HuH-7.5 (cell line): ENCODE measurements around the gene KCNJ5.

Experiments
- DNase-seq: peaks from one replicate; pipeline ENCODE4 v3.0.0; 2011; ENCODE audit warnings: low spot score

Gene KCNJ5

GRCh38 chr11:128895526-128895925 lies 4.4 kb downstream of the KCNJ5 start:
- DNase-seq = no peak

- DNase-seq = no peak
These were observed 5.2 kb downstream of the KCNJ5 start for GRCh38 chr11:128896356-128896755.

- DNase-seq = no peak
These were observed 6.7 kb downstream of the KCNJ5 start for GRCh38 chr11:128897826-128898225.

GRCh38 chr11:128898580-128899344 lies 7.6 kb downstream of the KCNJ5 start:
- DNase-seq = no peak

GRCh38 chr11:128900468-128900867 lies 9.3 kb downstream of the KCNJ5 start:
- DNase-seq = no peak

- no peak for DNase-seq
These were observed 10.7 kb downstream of the KCNJ5 start for GRCh38 chr11:128901653-128902514.

GRCh38 chr11:128902515-128903066 lies 11.4 kb downstream of the KCNJ5 start:
- DNase-seq = no peak

GRCh38 chr11:128903248-128904061 lies 12.3 kb downstream of the KCNJ5 start:
- no peak for DNase-seq

- DNase-seq = no peak
These were observed 13.1 kb downstream of the KCNJ5 start for GRCh38 chr11:128904303-128904655.

- DNase-seq = no peak
These were observed 13.6 kb downstream of the KCNJ5 start for GRCh38 chr11:128904656-128905344.

- peak; percentile 47 for DNase-seq
These were observed 14.4 kb downstream of the KCNJ5 start for GRCh38 chr11:128905345-128906184.

GRCh38 chr11:128906185-128907050 lies 15.3 kb downstream of the KCNJ5 start:
- DNase-seq = no peak

GRCh38 chr11:128907585-128907984 lies 16.4 kb downstream of the KCNJ5 start:
- no peak for DNase-seq

- DNase-seq = no peak
These were observed 17.5 kb downstream of the KCNJ5 start for GRCh38 chr11:128908391-128909246.

GRCh38 chr11:128909438-128910125 lies 18.4 kb downstream of the KCNJ5 start:
- DNase-seq = no peak

- DNase-seq = no peak
These were observed 19.4 kb downstream of the KCNJ5 start for GRCh38 chr11:128910576-128910975.

- no peak for DNase-seq
These were observed 20.1 kb downstream of the KCNJ5 start for GRCh38 chr11:128911239-128911638.

- no peak for DNase-seq
These were observed 20.5 kb downstream of the KCNJ5 start for GRCh38 chr11:128911701-128912100.
